GM21576 (cell line): ENCODE data around the gene SLC12A3.

Experiments used
- ATAC-seq: cut with Tn5 transposase; IDR thresholded peaks from one replicate; pipeline ENCODE4 v1.9.1; 2021; ENCODE audit warnings: mild to moderate bottlenecking, moderate library complexity; ENCODE audit not compliant: unreplicated experiment

SLC12A3 gene

DNA sequence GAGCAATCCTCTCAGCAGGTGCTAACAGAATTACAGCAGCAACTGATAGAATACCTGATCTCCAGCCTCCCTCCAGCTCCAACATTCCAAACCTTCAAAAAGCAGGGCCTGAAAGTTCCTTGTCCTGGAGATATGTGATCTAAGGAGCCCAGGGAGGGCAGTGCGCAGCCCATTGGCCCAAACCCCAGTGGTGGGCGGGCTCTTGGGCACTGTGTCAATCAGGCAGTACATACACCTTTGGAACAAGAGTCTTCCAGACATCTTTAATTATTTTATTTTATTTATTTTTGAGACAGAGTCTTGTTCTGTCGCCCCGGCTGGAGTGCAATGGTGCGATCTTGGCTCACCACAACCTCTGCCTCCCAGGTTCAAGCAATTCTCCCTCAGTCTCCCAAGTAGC is 24.2 kb downstream of the SLC12A3 start:
- no peak for ATAC-seq

DNA sequence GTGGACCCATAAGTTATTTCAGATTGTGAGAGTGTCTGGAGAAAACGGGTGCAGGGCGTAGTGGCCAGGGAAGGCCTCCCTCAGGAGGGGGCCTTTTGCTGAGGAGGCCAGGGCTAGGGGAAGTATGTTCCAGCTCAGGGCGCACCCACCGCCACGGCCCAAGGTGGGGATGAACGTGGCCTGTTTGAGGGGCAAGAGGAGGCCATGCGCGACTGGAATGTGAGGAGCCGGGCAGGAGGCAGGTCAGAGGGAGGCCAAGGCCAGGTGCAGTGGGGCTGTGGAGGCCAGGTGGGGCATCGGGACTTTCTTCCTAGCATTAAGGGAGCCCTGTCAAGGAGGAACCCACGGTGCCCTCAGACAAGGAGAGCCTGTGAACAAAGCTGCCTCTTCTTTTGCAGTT is 26.7 kb downstream of the SLC12A3 start:
- ATAC-seq, result no peak

DNA sequence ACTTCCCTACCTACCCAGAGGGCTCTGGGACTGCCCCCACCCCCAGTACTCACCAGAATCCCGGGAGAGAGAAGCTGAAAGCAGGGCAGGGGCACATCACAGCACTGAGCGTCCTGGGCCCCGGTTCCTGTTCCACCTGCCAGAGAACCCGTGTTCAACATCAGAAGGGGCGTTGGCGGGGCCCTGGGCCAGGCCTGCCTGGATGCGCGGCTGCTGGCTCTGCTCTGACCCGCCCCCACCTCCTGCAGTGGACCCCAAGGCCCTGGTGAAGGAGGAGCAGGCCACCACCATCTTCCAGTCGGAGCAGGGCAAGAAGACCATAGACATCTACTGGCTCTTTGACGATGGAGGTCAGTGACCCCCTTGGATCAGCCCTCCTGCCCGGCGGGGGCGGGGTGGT is 27.7 kb downstream of the SLC12A3 start:
- no peak for ATAC-seq

GRCh38 chr16:56894331-56894917 is 29.4 kb downstream of the SLC12A3 start:
- no peak for ATAC-seq

DNA sequence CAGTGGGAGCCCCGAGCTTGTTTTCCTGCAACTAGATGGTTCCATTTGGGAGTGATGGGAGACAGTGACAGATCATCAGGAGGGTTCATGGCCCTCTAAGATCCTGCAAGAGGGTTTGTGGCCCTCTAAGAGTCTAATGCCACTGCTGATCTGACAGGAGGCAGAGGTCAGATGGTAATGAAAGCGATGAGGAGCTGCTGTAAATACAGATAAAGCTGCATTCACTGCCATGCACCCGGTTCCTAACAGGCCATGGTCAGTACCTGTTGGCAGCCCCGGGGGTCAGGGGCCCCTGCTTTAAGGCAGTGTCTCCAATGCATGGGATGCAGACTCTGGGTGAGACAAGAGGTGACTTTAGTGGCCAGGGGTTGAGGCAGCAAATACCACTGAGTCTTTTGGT is 30.8 kb downstream of the SLC12A3 start:
- no peak for ATAC-seq

GRCh38 chr16:56896244-56896643 is 31.2 kb downstream of the SLC12A3 start:
- ATAC-seq, result no peak

DNA sequence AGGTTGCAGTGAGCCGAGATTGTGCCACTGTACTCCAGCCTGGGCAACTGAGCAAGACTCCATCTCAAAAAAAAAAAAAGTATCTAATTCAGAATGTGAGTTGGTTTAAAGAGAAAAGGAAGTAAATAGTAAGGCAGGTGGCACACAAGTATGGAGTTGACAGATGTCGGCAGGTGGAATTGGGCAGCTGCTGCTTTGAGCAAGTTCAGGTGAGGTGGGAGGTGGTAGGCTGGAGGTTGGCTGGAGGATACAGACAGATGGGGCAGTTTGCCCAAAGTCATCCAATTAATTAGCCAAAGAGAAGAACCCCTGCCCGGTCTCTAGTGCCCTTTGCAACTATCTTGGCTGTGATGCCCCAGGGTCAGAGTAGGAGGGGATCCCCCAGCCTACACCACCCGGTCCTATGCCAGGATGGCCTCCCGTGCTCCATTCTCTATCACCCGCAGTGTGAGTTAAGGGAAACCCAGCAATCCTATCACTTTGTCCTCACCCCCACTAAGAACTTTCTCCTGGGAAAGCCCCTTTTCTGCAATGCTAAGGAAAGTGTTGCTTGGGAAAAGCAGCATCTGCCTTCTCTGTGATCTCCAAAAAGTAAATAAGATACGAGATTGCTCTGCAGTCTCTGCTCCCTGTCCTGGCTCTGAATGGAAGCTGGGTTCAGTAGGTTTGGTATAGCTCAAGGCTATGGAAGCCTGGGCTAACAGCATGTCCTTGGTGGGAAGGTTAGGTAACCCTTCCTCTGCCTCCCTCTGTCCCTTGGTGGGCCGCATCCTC is 32.2 kb downstream of the SLC12A3 start:
- no peak for ATAC-seq

- no peak for ATAC-seq
Observed at GRCh38 chr16:56898847-56899246, 33.8 kb downstream of the SLC12A3 start.

- no peak for ATAC-seq
Observed at GRCh38 chr16:56903866-56904265, 38.9 kb downstream of the SLC12A3 start.

- ATAC-seq, result no peak
Observed at GRCh38 chr16:56907401-56907800, 42.4 kb downstream of the SLC12A3 start.

GRCh38 chr16:56909527-56909979 is 44.5 kb downstream of the SLC12A3 start:
- no peak for ATAC-seq

DNA sequence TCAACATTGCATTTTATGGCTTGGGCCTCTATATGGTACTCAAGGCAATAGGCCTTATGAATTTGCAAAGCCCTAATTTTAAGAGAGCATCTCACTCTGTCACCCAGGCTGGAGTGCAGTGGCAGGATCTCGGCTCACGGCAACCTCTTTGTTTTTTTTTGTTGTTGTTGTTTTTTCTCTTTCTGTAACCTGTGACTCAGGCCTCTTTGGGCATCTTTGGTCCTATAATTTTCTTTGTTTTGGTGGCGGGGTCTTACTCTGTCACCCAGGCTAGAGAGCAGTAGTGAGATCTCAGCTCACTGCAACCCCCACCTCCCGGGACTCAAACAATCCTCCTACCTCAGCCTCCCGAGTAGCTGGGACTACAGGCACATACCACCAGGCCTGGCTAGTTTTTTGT is 45.1 kb downstream of the SLC12A3 start:
- ATAC-seq, result no peak

DNA sequence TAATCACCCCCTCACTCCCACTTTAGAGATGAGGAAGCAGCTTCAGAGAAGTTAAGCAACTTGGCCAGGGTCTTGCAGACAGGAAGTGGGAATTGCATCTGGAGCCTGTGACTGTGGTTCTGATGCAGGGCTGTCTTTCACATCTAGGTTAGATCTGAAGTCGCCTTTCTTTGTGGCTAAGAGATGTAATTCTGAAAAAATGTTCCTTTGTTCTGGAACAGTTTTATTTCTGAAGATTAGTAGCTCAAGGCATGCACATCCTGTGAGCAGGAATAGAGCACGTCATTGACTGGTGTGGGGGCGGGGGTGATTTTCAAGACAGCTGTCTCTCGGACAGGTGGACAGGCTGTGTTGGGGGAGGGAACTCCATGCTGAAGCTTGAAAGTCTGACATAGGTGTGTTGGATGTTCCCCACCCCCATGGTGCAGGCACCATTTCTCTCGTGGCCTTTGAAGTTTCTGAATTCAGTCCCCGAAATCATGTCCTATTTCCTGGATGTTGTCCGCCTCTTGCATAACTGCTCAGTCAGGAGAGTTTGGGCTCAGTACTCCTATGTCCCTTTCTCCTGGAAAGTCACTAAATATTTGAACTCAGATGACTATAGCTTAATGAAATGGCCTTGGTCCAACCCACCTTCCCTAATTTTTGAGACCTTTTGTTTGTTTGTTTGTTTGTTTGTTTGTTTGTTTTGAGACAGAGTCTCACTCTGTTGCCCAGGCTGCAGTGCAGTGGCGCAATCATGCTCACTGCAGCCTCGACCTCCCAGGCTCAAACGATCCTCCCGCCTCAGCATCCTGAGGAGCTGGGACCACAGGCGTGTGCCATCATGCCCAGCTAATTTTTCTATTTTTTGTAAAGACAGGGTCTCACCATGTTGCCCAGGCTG is 45.9 kb downstream of the SLC12A3 start:
- ATAC-seq, result no peak

DNA sequence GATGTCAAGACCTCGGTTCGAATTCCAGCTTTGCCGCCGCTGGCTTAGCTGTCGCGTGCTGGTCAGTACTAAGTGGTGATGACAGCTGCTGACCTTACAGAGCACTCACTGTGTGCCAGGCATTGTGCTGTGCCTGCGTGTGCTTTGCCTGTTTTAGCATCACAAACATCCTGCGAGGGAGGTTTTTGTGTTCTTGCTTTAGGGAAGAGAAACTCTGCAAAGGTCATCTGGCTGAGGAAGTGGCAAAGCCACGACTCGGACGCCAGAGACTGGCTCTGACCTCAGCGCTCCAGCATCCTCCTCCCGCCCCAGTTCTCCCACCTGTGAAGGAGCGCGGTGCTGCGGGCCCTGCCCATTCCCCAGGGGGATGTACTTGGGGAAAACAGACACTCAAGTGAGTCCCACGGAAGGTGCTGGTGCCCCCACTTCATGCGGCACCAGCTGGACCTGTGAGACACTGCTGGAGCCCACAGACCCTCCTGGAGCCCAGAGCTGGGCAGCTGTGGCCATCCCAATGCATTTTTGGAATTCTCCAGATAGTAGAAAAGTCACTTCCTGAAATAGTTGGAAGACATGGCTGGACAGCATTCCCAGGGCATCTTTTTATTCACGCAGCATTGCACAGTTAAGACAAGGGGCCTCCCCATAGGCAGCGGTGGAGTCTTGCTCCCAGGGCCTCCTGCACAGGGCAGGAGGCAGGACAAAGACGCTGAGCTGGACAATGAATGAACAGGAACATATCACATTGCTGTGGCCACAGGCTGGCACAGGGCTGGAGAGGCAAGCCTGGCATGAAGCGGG is 47.0 kb downstream of the SLC12A3 start:
- peak; percentile 62 for ATAC-seq

DNA sequence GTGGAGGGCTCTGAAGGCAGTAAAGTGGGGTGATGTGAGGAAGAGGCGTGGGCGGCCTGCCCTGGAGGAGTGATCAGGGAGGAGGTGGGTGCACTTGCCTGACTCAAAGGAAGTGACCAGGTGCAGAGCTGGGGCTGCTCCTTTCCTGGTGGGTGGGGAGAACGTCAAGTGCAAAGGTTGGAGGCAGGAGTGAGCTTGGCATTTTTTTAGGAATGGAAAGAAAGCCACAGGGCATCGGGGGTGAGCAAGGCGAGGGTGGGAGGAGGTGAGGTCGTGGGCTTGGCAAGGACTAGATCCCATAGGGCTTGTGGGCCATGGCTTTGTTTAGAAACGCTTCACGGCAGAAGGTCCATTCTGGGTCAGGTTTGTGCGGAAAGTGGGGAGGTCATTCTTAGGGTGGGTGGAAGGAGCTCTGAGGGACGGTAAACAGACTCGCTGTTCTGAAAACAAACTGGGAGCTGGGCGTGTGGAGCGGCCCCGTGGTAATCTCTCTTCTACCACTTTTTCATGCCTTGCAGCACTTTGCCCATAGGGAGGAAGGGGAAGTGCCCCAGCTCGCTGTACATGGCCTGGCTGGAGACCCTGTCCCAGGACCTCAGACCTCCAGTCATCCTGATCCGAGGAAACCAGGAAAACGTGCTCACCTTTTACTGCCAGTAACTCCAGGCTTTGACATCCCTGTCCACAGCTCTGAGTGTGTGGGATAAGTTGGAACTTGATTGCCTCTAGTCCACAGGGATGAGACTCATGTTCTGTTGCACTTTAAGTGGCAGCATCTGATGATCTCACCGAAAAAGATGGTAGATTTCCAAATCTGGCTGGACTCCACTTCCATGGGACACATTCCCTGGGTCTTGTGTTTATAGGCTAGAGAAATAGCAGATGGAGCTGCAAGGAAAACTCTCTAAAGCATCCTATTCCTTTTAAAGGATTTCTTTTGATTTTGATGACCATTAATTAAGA is 48.0 kb downstream of the SLC12A3 start:
- no peak for ATAC-seq

- no peak for ATAC-seq
Observed at GRCh38 chr16:56914896-56915295, 49.9 kb downstream of the SLC12A3 start.

GRCh38 chr16:56915336-56916119 is 50.5 kb downstream of the SLC12A3 start:
- no peak for ATAC-seq

DNA sequence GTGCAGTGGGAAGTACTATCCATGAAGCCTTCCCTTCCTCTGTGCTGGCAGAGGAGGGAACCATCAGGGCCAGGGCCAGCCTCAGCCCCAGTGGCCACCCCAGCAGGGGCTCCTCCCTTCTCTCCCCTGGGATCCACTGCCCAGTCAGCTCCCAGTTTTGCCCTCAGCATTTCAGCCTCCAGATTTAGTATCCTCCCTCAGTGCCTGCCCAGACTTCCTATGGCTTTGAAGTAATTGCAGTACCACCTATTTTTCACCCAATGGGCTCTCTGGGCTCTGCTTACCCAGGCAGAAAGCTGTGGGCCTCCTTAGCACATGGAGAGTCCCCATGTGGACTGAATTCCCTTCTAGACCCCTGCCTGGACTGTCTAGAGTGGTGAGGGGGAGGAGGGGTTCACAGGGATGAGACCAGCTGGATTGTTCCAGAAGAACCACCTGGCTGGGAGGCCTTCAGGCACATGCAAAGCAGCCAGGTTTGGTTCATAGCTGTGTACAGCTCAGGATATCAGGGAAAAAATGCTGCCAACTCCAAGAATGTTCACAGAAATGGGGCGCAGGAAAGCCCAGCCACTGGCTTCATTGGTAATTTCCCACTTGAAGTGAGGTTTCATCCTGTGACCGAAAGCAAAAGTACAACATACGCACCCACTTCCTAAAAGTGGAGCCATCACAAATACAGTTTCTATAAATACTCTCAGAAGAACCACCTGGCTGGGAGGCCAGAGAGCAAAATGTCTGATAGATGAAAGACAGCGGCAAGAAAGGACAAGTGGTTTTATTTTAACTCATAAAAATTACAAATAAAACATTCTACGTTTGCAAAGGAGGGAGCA is 51.8 kb downstream of the SLC12A3 start:
- ATAC-seq, result peak; percentile 63
